ENCODE measurements around the gene KRT39. TPM values are rescaled to one million over a fixed set of nuclear protein-coding genes. Genes with fewer than 3 reads are reported as not detected.

The KRT39 gene
- total RNA-seq, 1 donor from 2014 or later: not detected

DNA sequence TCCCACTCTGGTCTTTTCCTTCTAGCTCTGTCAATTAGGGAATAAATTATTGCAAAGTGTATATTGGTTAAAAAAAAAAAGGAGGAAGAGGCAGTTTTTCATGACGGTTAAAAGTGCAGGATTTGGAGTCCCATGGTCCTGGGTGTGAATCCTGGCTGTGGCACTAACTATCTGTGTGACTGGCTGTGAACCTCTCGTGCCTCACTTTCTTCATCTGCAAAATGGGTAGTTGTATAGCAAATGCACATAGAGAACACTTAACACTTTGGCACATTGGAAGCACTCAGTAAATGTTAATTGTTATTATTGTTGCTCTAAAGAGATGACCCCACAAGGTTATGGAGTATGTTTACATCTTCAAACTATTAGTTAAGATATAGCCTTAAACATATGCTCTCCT, 18.8 kb downstream of the KRT39 start:
- H3K27ac Mint-ChIP-seq: no peak overlapping the region
- H3K4me3 Mint-ChIP-seq: no peak overlapping the region
- ChIA-PET CTCF (no interaction called here), POLR2A (no interaction called here)
- no peaks in the 10 kb centered on the region for H3K9me3 Mint-ChIP-seq
- intact Hi-C loops (cut with micrococcal nuclease): no loop called here
- TF ChIP-seq, protein P1, sequence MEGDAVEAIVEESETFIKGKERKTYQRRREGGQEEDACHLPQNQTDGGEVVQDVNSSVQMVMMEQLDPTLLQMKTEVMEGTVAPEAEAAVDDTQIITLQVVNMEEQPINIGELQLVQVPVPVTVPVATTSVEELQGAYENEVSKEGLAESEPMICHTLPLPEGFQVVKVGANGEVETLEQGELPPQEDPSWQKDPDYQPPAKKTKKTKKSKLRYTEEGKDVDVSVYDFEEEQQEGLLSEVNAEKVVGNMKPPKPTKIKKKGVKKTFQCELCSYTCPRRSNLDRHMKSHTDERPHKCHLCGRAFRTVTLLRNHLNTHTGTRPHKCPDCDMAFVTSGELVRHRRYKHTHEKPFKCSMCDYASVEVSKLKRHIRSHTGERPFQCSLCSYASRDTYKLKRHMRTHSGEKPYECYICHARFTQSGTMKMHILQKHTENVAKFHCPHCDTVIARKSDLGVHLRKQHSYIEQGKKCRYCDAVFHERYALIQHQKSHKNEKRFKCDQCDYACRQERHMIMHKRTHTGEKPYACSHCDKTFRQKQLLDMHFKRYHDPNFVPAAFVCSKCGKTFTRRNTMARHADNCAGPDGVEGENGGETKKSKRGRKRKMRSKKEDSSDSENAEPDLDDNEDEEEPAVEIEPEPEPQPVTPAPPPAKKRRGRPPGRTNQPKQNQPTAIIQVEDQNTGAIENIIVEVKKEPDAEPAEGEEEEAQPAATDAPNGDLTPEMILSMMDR (IDR thresholded peaks at IDR 0.05): no peak
- no peaks in the 10 kb centered on the region for H3K36me3 Mint-ChIP-seq (ENCODE audit: low read depth)
- ATAC-seq (ENCODE audit: low read depth) (no peak), DNase-seq (no peak)
- peaks cover 46% of the 10 kb centered on the region for H3K27me3 Mint-ChIP-seq
- H3K4me1 Mint-ChIP-seq: no peaks in the 10 kb centered on the region

- POLR2A ChIA-PET: no interaction called here
- no peaks in the 10 kb centered on the region for H3K4me1 Mint-ChIP-seq
- H3K9me3 Mint-ChIP-seq: no peaks in the 10 kb centered on the region
- intact Hi-C loops (cut with micrococcal nuclease): no loop called here
- TF ChIP-seq, protein P1 (IDR thresholded peaks at IDR 0.05): no peak
- CTCF ChIA-PET: no interaction called here
- H3K27ac Mint-ChIP-seq: no peak overlapping the region
- no peaks in the 10 kb centered on the region for H3K36me3 Mint-ChIP-seq (ENCODE audit: low read depth)
- DNase-seq (no peak), ATAC-seq (ENCODE audit: low read depth) (no peak)
- H3K4me3 Mint-ChIP-seq: no peak overlapping the region
- H3K27me3 Mint-ChIP-seq: peaks cover 47% of the 10 kb centered on the region
Observed at GRCh38 chr17:40945414-40945813, 21.3 kb downstream of the KRT39 start.

GRCh38 chr17:40944531-40944930, 22.2 kb downstream of the KRT39 start:
- Mint-ChIP-seq H3K27me3 (peaks cover 41% of the 10 kb centered on the region), H3K4me1 (no peaks in the 10 kb centered on the region), H3K36me3 (ENCODE audit: low read depth) (no peaks in the 10 kb centered on the region), H3K4me3 (no peak overlapping the region), H3K9me3 (no peaks in the 10 kb centered on the region), H3K27ac (no peak overlapping the region)
- TF ChIP-seq, protein P1 (IDR thresholded peaks at IDR 0.05): no peak
- ATAC-seq (ENCODE audit: low read depth): no peak
- intact Hi-C loops (cut with micrococcal nuclease): no loop called here
- ChIA-PET CTCF (no interaction called here), POLR2A (no interaction called here)
- DNase-seq: no peak

- intact Hi-C loops (cut with micrococcal nuclease): no loop called here
- Mint-ChIP-seq H3K36me3 (ENCODE audit: low read depth) (no peaks in the 10 kb centered on the region), H3K4me1 (no peaks in the 10 kb centered on the region), H3K27ac (no peak overlapping the region), H3K9me3 (no peaks in the 10 kb centered on the region), H3K27me3 (peaks cover 41% of the 10 kb centered on the region), H3K4me3 (no peak overlapping the region)
- DNase-seq (no peak), ATAC-seq (ENCODE audit: low read depth) (no peak)
- ChIA-PET POLR2A (no interaction called here), CTCF (no interaction called here)
- TF ChIP-seq, protein P1 (IDR thresholded peaks at IDR 0.05): no peak
Observed at GRCh38 chr17:40942553-40942952, 24.2 kb downstream of the KRT39 start.

DNA sequence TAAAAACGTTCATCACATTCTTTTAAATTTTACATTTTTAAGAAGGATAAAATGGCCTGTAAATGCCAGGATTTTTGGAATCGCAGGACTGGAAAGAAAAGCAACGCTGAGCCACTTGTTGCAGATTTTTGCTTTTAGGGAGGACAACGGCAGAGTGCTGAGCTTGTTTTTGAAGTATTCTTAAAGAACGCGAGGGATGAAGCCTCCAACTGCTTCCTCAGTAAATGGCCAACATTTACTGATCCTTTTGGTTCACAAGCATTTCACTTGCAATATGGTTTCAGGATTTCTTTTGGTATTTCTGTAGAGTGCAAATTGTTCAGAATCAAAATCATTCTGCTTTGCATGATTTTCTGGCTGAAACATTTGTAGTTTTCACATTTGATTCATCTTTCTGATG, 26.5 kb downstream of the KRT39 start:
- POLR2A ChIA-PET: no interaction called here
- H3K4me3 Mint-ChIP-seq: no peak overlapping the region
- H3K27me3 Mint-ChIP-seq: peaks cover 30% of the 10 kb centered on the region
- H3K4me1 Mint-ChIP-seq: no peaks in the 10 kb centered on the region
- intact Hi-C loops (cut with micrococcal nuclease): no loop called here
- H3K27ac Mint-ChIP-seq: no peak overlapping the region
- H3K9me3 Mint-ChIP-seq: no peaks in the 10 kb centered on the region
- ATAC-seq (ENCODE audit: low read depth) (no peak), DNase-seq (no peak)
- no peaks in the 10 kb centered on the region for H3K36me3 Mint-ChIP-seq (ENCODE audit: low read depth)
- TF ChIP-seq, protein P1 (IDR thresholded peaks at IDR 0.05): no peak
- CTCF ChIA-PET: no interaction called here
